ENCODE data around the gene CCDC39. TPM values are rescaled to one million over a fixed set of nuclear protein-coding genes. Genes with fewer than 3 reads are reported as not detected.
A peak's percentile ranks its signal among the peaks of the same experiment; 100 is the strongest.
"Not testable (repeated sequence)": the region's sequence is repeated elsewhere in the genome, so short reads cannot be mapped to it uniquely, and the experiment has no call there.

The CCDC39 gene
- total and polyA plus RNA-seq, 2 of the 13 experiments (the other 11 are each of a cell fraction or from before 2014, with no cell fraction given) = not detected

DNA sequence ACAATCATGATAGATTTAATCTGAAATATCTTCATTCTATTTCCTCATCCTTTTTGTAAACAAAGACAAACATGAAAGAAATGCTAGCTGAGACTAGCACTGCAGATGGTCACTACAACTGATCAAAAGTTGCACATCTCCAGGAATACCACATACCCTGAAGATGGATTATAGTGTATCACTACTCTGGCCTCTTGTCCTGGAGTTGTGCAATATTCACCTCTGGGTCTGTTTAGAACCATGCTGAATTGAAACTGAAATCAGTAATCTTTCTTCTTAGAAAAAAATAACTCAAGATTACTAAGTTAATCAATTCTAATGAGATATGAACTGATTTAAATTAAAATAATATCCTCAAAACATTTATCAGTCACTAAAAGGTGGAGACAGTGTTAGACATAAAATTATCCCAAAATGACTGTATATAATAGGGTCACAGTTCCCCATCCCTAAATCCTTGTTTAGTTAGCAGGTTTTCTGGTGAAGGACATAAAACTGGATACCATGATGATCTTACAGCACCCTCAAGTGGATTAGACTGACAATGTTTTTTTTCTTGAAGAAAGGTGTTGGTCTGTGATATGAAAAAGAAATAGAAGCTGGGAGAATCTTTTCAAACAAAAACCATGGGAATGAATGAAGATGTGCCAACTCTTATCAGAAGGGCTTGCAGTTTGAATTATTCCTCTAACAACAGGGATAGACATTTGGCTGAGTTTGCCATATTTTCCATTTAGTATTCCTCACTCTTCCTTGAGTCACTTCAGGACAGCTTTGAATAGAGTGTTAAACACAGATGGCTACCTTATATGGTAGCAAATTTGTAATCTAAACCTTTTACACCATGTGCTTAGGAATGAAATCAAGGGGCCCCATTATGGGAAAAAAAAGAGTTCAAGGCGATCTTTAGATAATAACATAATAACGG, 84.4 kb downstream of the CCDC39 start (continued):
- TF ChIP-seq, protein P1, sequence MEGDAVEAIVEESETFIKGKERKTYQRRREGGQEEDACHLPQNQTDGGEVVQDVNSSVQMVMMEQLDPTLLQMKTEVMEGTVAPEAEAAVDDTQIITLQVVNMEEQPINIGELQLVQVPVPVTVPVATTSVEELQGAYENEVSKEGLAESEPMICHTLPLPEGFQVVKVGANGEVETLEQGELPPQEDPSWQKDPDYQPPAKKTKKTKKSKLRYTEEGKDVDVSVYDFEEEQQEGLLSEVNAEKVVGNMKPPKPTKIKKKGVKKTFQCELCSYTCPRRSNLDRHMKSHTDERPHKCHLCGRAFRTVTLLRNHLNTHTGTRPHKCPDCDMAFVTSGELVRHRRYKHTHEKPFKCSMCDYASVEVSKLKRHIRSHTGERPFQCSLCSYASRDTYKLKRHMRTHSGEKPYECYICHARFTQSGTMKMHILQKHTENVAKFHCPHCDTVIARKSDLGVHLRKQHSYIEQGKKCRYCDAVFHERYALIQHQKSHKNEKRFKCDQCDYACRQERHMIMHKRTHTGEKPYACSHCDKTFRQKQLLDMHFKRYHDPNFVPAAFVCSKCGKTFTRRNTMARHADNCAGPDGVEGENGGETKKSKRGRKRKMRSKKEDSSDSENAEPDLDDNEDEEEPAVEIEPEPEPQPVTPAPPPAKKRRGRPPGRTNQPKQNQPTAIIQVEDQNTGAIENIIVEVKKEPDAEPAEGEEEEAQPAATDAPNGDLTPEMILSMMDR (CRISPR knock-in tag; IDR thresholded peaks at IDR 0.05) = peak; percentile 59
- TF ChIP-seq RELA (CRISPR knock-in tag; IDR thresholded peaks at IDR 0.05) = no peak
- no peak for TF ChIP-seq SNAPC2 (CRISPR knock-in tag; IDR thresholded peaks at IDR 0.05)
- TF ChIP-seq, protein P2, sequence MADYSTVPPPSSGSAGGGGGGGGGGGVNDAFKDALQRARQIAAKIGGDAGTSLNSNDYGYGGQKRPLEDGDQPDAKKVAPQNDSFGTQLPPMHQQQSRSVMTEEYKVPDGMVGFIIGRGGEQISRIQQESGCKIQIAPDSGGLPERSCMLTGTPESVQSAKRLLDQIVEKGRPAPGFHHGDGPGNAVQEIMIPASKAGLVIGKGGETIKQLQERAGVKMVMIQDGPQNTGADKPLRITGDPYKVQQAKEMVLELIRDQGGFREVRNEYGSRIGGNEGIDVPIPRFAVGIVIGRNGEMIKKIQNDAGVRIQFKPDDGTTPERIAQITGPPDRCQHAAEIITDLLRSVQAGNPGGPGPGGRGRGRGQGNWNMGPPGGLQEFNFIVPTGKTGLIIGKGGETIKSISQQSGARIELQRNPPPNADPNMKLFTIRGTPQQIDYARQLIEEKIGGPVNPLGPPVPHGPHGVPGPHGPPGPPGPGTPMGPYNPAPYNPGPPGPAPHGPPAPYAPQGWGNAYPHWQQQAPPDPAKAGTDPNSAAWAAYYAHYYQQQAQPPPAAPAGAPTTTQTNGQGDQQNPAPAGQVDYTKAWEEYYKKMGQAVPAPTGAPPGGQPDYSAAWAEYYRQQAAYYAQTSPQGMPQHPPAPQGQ (CRISPR knock-in tag; IDR thresholded peaks at IDR 0.05; ENCODE audit: borderline replicate concordance) = no peak
- TF ChIP-seq CEBPB (IDR thresholded peaks at IDR 0.05; ENCODE audit: borderline replicate concordance, low read depth, low read length) = peak; percentile 23; the same call in 1 of the 2 replicates
- no peak for TF ChIP-seq SUZ12 (IDR thresholded peaks at IDR 0.05; ENCODE audit: low read depth, low read length)
- TF ChIP-seq SMC3 (IDR thresholded peaks at IDR 0.05; ENCODE audit: low read length) = 0 out of 2 replicates have a peak, but pooled peaks have one; percentile 4
- no peak for TF ChIP-seq ZNF782 (CRISPR knock-in tag; IDR thresholded peaks at IDR 0.05; ENCODE audit: borderline replicate concordance)
- no peak for TF ChIP-seq CCAR2 (optimal IDR thresholded peaks at IDR 0.05; ENCODE audit: low read depth, low read length)
- TF ChIP-seq PCBP1 (IDR thresholded peaks at IDR 0.05; ENCODE audit: borderline replicate concordance, low read depth, low read length) = no peak
- TF ChIP-seq NKX3-1 (CRISPR knock-in tag; IDR thresholded peaks at IDR 0.05) = no peak
- TF ChIP-seq ZNF672 (CRISPR knock-in tag; IDR thresholded peaks at IDR 0.05) = no peak
- no peak for TF ChIP-seq ZNF367 (CRISPR knock-in tag; IDR thresholded peaks at IDR 0.05; ENCODE audit: borderline replicate concordance)

DNA sequence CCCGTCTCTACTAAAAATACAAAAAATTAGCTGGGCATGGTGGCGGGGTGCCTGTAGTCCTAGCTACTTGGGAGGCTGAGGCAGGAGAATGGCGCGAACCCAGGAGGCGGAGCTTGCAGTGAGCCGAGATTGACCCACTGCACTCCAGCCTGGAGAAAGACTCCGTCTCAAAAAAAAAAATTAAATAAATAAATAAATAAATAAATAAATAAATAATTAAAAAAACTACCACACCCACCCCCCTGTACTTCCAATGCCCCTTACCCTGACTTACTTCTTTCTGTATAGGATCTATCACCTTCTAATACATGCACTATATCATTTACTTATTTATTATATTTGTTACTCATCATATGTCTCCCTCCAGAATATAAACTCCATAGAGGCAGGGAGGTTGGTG, 85.7 kb downstream of the CCDC39 start:
- H2AFZ ChIP-seq (ENCODE audit: low read length); H3K9ac ChIP-seq (ENCODE audit: insufficient read depth, low read depth, low read length); POLR2A ChIA-PET; H3K27me3 ChIP-seq (ENCODE audit: control insufficient read depth in 1 of 2, insufficient read depth in 2 of 2, low read length in 2 of 2); H3K4me2 ChIP-seq (ENCODE audit: low read depth, low read length); H3K79me2 ChIP-seq (ENCODE audit: insufficient read depth, low read length); BruUV-seq (replicated peaks); ATAC-seq; FAIRE-seq; intact Hi-C loops (cut with micrococcal nuclease; ENCODE audit: unreplicated experiment); H4K20me1 ChIP-seq (ENCODE audit: insufficient read depth, low read length); H3K4me1 ChIP-seq (ENCODE audit: insufficient read depth, low read length); H3K9me3 ChIP-seq (ENCODE audit: low read length); H3K36me3 ChIP-seq (replicated peaks in 1 of 2; ENCODE audit: control insufficient read depth in 1 of 2, insufficient read depth in 2 of 2, low read length in 2 of 2); H3K27ac ChIP-seq (ENCODE audit: extremely low read length, insufficient read depth, low read length); DNase-seq (ENCODE audit: low spot score); H3K4me3 ChIP-seq (replicated peaks in 1 of 3; ENCODE audit: insufficient read depth in 1 of 3, low read depth in 2 of 3, low read length in 3 of 3); CTCF ChIA-PET (ENCODE audit: low intra/inter-chr PET ratio, low total read pairs): not testable (repeated sequence)
- 63% methylated on average over 7 of the region's 7 CpGs for WGBS (ENCODE audit: low lambda C conversion rate)
- in situ Hi-C loops (cut with HindIII; ENCODE audit: extremely low pct_ligation_motif_present, low pct_unique_long_range_greater_than_20kb) = loop anchor here (10.0 to 25.0 kb wide), 2 partner anchors 669 to 781 kb away; no protein-coding TSS in a partner anchor

Measured in HepG2 (cell line).